Adrenal gland (tissue), 12 donors: Measurements from ENCODE around the gene MYZAP. TPM values are rescaled to one million over a fixed set of nuclear protein-coding genes. Genes with fewer than 3 reads are reported as not detected.

Experiments
- DNase-seq, 7 donors: peaks; one replicate each; pipeline ENCODE4 v3.0.0-alpha.2; 2019 to 2020
- H3K27ac ChIP-seq, 5 donors: fragments of 200-600 bp; sonication (generic) in 4 of 5; 1 replicate in 3 of 5; 2 replicates in 2 of 5; pipeline versions ENCODE4 v1.5.1 to v1.8.0; 2016 to 2020; ENCODE audit warnings: mild to moderate bottlenecking in 1 of 5
- H3K27me3 ChIP-seq: fragments of 200-600 bp; 2 replicates; pipeline ENCODE4 v1.8.0; 2021
- H3K36me3 ChIP-seq, 2 donors: fragments of 200-600 bp; replicated peaks in 1 of 2; 1 replicate in 1 of 2; 2 replicates in 1 of 2; pipeline versions ENCODE4 v1.5.1 to v1.8.0; 2018 to 2022
- H3K4me1 ChIP-seq, 2 donors: fragments of 200-600 bp; replicated peaks in 1 of 2; 1 replicate in 1 of 2; 2 replicates in 1 of 2; pipeline versions ENCODE4 v1.5.1 to v1.8.0; 2018 to 2021
- H3K4me3 ChIP-seq, 4 donors: fragments of 200-600 bp; sonication (generic) in 3 of 4; one replicate each; pipeline ENCODE4 v1.5.1; 2016 to 2018
- H3K9me3 ChIP-seq, 3 donors: fragments of 200-600 bp; sonication (generic) in 1 of 3; replicated peaks in 1 of 3; 1 replicate in 2 of 3; 2 replicates in 1 of 3; pipeline versions ENCODE4 v1.5.1 to v1.8.0; 2016 to 2021
- POLR2A ChIP-seq, 2 donors: fragments of 450-650 bp; IDR thresholded peaks; one replicate each; pipeline ENCODE4 v1.6.1; 2017; ENCODE audit warnings: antibody characterized with exemption in 2 of 2, mild to moderate bottlenecking in 2 of 2, moderate library complexity in 1 of 2
- WGBS, 4 donors: extraction: QIAGEN DNeasy Blood & Tissue Kit in 2 of 4; methylation state at CpG; one replicate each; pipeline versions ENCODE4 v1.1.5 to v1.1.7; 2013 to 2017; 5-methylcytosine and 5-hydroxymethylcytosine counted together
- intact Hi-C, 2 donors: fragments of 100-400 bp; cut with DNase I; formaldehyde crosslinking; loops; one replicate each; pipeline versions ENCODE4 v1.14.1 to v1.15.0; 2022 to 2023
- polyA plus RNA-seq, 3 donors: library from polyadenylated mRNA; stranded (reverse); fragments of 200-250 nt in 2 of 3; fragments of 350-450 nt in 1 of 3; fragmentation: Illumina TruSeq in 1 of 3; extraction: RNeasy Lipid Tissue Mini Kit (QIAGEN cat#74804) in 1 of 3; gene quantifications; one replicate each; pipeline ENCODE4 v1.2.3, GENCODE V29; 2013 to 2014
- total RNA-seq, 9 donors: library from RNA; depleted of rRNA in 4 of 9; stranded (reverse); fragments of >200 nt in 4 of 9; fragments of 120-200 nt in 1 of 9; fragmentation: NEBNext Ultra II Directional in 1 of 9; extraction: Animal tissue kit (Norgen Biotek cat#: 25700) in 1 of 9; gene quantifications; one replicate each; pipeline versions ENCODE4 v1.1.0 to v1.2.4, GENCODE V29; 2013 to 2023
- TF ChIP-seq, protein P1 (sequence below), 6 experiments: fragments of 450-650 bp in 4 of 6; fragments of 200-600 bp in 2 of 6; sonication (generic) in 1 of 6; IDR thresholded peaks; 1 replicate in 5 of 6; 2 replicates in 1 of 6; pipeline versions ENCODE4 v1.5.1 to v1.8.0; 2016 to 2021; ENCODE audit warnings: antibody characterized with exemption in 6 of 6, mild to moderate bottlenecking in 2 of 6, moderate library complexity in 1 of 6
- donor health status: healthy with polysubstance abuse.
- donor health status: Bipolar disorder and iron deficiency.
- donor health status: DM: yes; HTN: yes; CAD: no.
- donor health status: DM: no; HTN: no; CAD: no.
- donor health status: DM: no; HTN: no; CAD: no.
- donor health status: DM: yes; HTN: yes; CAD: no.

MYZAP gene
- total and polyA plus RNA-seq, 12 donors, result 21.4 to 176 (median 70.6) TPM

DNA sequence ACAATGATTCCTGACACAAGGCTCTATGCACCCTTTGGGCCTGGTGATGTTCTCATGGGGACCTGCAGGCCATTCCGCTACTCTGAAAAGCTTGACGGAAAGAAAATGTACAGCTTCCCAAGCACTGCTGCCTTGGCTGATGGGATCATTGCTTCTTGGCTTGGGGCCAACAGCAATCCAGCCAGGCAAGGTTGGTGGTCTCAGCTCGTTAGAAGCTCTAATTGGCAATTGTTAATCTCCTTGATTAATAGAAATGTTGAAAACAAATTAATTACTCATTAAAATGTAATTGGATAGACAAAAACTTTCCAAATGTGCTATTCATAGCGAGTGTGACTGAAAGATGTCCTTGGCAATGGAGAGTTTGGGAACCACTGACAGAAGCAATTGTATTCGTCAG lies 16.3 kb upstream of the MYZAP start:
- no peaks in the 10 kb centered on the region for H3K27me3 ChIP-seq
- intact Hi-C loops, result loop anchor here in 1 of 2 donors (10.0 kb wide), 1 partner anchor 289 kb away; no protein-coding TSS in a partner anchor
- H3K4me1 ChIP-seq, result no peaks in the 10 kb centered on the region
- no peak for TF ChIP-seq POLR2A (IDR thresholded peaks at IDR 0.05)
- TF ChIP-seq, protein P1, sequence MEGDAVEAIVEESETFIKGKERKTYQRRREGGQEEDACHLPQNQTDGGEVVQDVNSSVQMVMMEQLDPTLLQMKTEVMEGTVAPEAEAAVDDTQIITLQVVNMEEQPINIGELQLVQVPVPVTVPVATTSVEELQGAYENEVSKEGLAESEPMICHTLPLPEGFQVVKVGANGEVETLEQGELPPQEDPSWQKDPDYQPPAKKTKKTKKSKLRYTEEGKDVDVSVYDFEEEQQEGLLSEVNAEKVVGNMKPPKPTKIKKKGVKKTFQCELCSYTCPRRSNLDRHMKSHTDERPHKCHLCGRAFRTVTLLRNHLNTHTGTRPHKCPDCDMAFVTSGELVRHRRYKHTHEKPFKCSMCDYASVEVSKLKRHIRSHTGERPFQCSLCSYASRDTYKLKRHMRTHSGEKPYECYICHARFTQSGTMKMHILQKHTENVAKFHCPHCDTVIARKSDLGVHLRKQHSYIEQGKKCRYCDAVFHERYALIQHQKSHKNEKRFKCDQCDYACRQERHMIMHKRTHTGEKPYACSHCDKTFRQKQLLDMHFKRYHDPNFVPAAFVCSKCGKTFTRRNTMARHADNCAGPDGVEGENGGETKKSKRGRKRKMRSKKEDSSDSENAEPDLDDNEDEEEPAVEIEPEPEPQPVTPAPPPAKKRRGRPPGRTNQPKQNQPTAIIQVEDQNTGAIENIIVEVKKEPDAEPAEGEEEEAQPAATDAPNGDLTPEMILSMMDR (IDR thresholded peaks at IDR 0.05), result no peak
- no peak for DNase-seq
- no peaks in the 10 kb centered on the region for H3K9me3 ChIP-seq
- WGBS, 4 donors, result 73 to 78% (median 74%) methylated on average over 5 of the region's 5 CpGs
- no peak overlapping the region for H3K4me3 ChIP-seq
- H3K36me3 ChIP-seq, result no peaks in the 10 kb centered on the region
- H3K27ac ChIP-seq, result no peak overlapping the region

DNA sequence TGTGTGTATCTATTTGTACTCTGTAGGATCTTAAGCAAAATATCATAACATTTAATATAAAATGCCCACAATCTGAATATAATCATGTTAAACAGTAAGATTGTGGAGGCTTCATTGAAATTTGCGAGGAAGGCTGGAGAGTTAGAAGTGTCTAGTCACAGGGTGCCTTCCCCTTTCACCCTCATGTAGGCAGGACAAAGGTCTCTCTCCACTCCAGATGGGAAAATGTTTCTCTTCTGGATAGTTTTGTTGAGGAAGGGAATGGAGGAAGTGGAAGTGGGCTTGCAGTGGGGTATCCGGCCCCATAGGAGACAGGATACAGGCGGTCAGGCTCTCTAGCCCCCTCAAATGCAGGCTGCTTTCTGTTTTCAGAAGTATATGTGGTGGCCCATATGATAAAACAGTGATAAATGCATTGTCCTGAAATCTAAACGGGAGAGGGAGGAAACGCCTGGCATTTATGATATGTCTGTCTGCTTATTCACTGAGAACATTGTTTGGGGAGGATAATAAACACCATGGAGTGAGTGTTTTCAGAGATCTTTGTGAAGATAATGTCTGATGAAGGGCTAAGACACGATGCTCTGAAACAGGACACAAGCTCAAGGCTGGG lies 13.3 kb upstream of the MYZAP start:
- TF ChIP-seq, protein P1 (IDR thresholded peaks at IDR 0.05), result no peak
- TF ChIP-seq POLR2A (IDR thresholded peaks at IDR 0.05), result no peak
- 57 to 72% (median 62%) methylated on average over 6 of the region's 6 CpGs for WGBS, 4 donors

DNA sequence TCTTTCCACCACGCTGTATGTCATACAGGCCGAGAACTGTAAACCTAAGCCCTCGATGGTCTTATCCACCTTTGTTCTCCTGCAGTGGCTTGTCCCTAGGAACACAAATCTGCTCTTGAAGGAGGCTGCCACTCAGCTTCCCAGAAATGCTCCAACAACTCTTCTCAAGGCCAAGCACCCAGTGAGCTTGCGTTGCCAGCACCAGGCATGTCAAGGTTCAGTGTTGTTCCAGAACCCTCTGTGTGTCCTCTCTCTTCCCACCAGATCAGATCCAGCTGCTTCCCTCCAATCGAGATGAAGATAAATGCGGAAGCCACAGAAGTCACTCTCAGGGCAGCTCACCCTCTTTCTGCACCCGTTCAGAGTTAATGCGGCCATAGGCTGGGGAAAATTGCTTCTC lies 11.3 kb upstream of the MYZAP start:
- TF ChIP-seq POLR2A (IDR thresholded peaks at IDR 0.05), result no peak
- TF ChIP-seq, protein P1 (IDR thresholded peaks at IDR 0.05), result no peak
- Histone ChIP-seq H3K27ac (no peak overlapping the region), H3K4me3 (no peak overlapping the region), H3K4me1 (no peaks in the 10 kb centered on the region), H3K27me3 (no peaks in the 10 kb centered on the region), H3K36me3 (no peaks in the 10 kb centered on the region), H3K9me3 (no peaks in the 10 kb centered on the region)
- DNase-seq, result peak in 1 of 7 donors; percentile 24
- WGBS, 4 donors, result 82 to 90% (median 86%) methylated on average over 8 of the region's 8 CpGs
- intact Hi-C loops, result no loop called here

More for the DNA sequence above, 13.3 kb upstream of the MYZAP start:
- Histone ChIP-seq H3K4me1 (no peaks in the 10 kb centered on the region), H3K27ac (no peak overlapping the region), H3K36me3 (no peaks in the 10 kb centered on the region), H3K4me3 (no peak overlapping the region), H3K9me3 (no peaks in the 10 kb centered on the region), H3K27me3 (no peaks in the 10 kb centered on the region)
- DNase-seq, result no peak
- intact Hi-C loops, result loop anchor here in 1 of 2 donors (10.0 kb wide), 1 partner anchor 286 kb away; no protein-coding TSS in a partner anchor

DNA sequence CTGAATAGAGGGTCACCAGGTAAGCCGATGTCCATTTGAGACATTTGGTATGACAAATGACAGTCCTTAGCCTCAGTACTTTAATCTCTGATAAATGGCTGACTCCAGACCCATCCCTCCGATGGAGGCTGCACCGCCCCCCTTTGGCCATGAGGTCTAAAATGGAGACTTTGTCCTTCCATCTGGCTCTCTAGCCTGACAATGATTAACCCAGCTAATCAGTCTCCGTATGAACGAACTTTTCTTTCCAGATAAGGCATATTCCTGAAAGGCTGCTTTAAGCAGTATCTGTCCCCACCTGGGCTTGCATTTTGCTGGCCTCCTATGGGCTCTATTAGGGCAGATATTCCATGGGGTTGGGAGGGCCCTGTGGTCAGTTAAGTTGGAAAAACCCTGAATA lies 10.8 kb upstream of the MYZAP start:
- 67 to 80% (median 73%) methylated on average over 5 of the region's 5 CpGs for WGBS, 4 donors
- no peaks in the 10 kb centered on the region for H3K9me3 ChIP-seq
- no peak overlapping the region for H3K4me3 ChIP-seq
- no peaks in the 10 kb centered on the region for H3K36me3 ChIP-seq
- no peak overlapping the region for H3K27ac ChIP-seq
- intact Hi-C loops, result no loop called here
- H3K27me3 ChIP-seq, result no peaks in the 10 kb centered on the region
- no peak for DNase-seq
- no peaks in the 10 kb centered on the region for H3K4me1 ChIP-seq
- TF ChIP-seq, protein P1 (IDR thresholded peaks at IDR 0.05), result no peak
